BLaER1 treated with 17β-estradiol and CSF1 and Interleukin-3, amounts not matched to agents 10 nM and 100 nM (cell line): Measurements from ENCODE around the gene MED12.
A peak's percentile ranks its signal among the peaks of the same experiment; 100 is the strongest.

ENCODE experiments used
- H3K27ac ChIP-seq, 11 experiments: shearing (Covaris generic); formaldehyde crosslinking; 2 replicates each; pipeline ENCODE4 v1.8.1; 2022
- H3K27me3 ChIP-seq, 11 experiments: shearing (Covaris generic); formaldehyde crosslinking; 2 replicates each; pipeline ENCODE4 v1.8.1; 2022
- H3K36me3 ChIP-seq, 11 experiments: shearing (Covaris generic); formaldehyde crosslinking; 2 replicates each; pipeline ENCODE4 v1.8.1; 2022
- H3K4me1 ChIP-seq, 10 experiments: shearing (Covaris generic); formaldehyde crosslinking; 2 replicates each; pipeline ENCODE4 v1.8.1; 2022
- H3K4me2 ChIP-seq, 11 experiments: shearing (Covaris generic); formaldehyde crosslinking; 2 replicates each; pipeline ENCODE4 v1.8.1; 2022
- H3K4me3 ChIP-seq, 10 experiments: shearing (Covaris generic); formaldehyde crosslinking; 2 replicates each; pipeline ENCODE4 v1.8.1; 2022
- H3K9ac ChIP-seq, 11 experiments: shearing (Covaris generic); formaldehyde crosslinking; 2 replicates each; pipeline ENCODE4 v1.8.1; 2022
- H3K9me3 ChIP-seq, 11 experiments: shearing (Covaris generic); formaldehyde crosslinking; replicated peaks in 1 of 11; 2 replicates each; pipeline ENCODE4 v1.8.1; 2022
- H4K20me1 ChIP-seq, 11 experiments: shearing (Covaris generic); formaldehyde crosslinking; 2 replicates each; pipeline ENCODE4 v1.8.1; 2022
- Cebpa-rat ChIP-seq, 11 experiments: shearing (Covaris generic); IDR thresholded peaks; 2 replicates each; pipeline ENCODE4 v1.8.1; 2022

MED12 gene

DNA sequence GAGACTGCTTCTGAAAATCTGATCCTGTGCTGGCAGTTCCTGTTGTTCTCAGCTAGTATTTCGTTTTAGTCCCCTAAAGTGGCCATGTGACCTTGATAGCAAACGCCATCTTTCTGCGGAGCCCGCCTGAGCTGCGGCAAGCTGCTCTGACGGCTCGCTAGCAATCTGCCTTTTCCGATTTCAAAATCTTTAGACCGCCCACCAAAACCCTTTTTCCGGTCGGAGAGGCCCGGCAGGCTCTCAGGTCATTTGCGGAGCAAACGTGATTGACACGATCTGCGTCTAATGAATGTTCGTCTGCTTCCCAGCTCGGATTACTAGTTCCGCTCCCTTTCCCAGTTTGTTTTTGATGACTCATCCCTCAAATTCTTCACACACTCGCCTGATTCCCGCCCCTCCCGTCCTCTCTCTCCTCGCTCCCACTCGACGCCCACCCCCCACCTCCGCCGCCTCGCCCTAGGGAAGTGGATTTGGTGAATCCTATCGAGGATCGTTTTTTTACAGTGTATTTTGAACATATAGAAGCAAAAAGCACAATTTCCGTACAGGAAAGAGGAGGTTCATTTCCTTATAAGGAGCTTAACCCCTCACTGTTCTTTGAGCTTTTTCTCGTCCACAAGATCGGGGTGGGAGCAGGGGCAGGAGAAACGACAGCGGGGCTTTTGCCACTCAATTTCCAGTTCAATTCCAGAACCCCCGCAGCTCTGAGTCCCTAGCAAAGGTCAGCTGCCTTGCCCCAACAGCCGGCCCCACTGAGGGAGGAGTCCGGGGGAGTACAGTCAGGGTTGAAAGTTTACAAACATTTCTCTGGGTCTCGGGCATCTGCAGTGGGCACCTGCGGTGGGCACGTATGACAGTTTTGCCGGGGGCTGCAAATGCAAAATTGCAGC is 63.8 kb downstream of the MED12 start:
- no peaks in the 10 kb centered on the region for H3K9me3 ChIP-seq
- H3K9ac ChIP-seq: peak overlapping the region; percentile 75 to 87 (median 83)
- H3K27me3 ChIP-seq: peaks cover 51 to 94% (median 82%) of the 10 kb centered on the region in 11 experiments
- H4K20me1 ChIP-seq: peaks cover 0 to 6% (median 0%) of the 10 kb centered on the region in 11 experiments; a peak in 5 of 22 replicates
- H3K4me1 ChIP-seq: peaks cover 9 to 31% (median 21%) of the 10 kb centered on the region in 10 experiments; a peak in 19 of 20 replicates
- peak in 6 of 11 experiments; percentile 25 to 80 (median 42); a peak in 6 of 22 replicates for TF ChIP-seq Cebpa-rat (IDR thresholded peaks at IDR 0.05)
- peaks cover 0 to 9% (median 0%) of the 10 kb centered on the region in 11 experiments; a peak in 2 of 22 replicates for H3K36me3 ChIP-seq
- H3K27ac ChIP-seq: peak overlapping the region; percentile 86 to 94 (median 90)
- H3K4me3 ChIP-seq: peak overlapping the region; percentile 41 to 63 (median 47)
- H3K4me2 ChIP-seq: peak overlapping the region; percentile 62 to 85 (median 74)

DNA sequence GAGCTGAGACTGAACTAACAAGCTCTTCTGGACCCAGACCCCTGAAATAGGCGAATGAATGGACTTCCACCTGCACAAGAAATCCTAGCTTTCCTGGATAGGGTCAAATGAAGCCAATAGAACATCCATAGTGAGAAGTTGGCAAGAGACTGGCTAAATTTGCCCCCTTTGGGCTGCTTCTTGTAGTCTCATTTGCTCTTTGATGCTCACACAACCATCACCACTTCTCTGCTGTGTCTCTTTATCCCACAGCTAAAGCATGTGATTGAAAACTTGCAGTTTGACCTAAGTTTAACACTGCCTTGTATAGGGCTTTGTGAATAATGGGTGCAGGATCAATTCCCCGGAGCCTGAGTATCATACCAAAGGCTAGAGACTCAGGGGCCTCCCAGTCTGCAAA is 64.5 kb downstream of the MED12 start:
- Histone ChIP-seq H3K9me3 (no peaks in the 10 kb centered on the region), H3K9ac (peak overlapping the region; percentile 75 to 87 (median 83); a peak in 20 of 22 replicates), H3K4me3 (peak overlapping the region in 9 of 10 experiments; percentile 33 to 50 (median 43); a peak in 14 of 20 replicates), H3K27ac (peak overlapping the region; percentile 86 to 94 (median 90); a peak in 21 of 22 replicates), H3K36me3 (peaks cover 0 to 3% (median 0%) of the 10 kb centered on the region in 11 experiments; a peak in 1 of 22 replicates), H3K4me1 (peaks cover 9 to 31% (median 21%) of the 10 kb centered on the region in 10 experiments; a peak in 19 of 20 replicates), H3K27me3 (peaks cover 44 to 90% (median 78%) of the 10 kb centered on the region in 11 experiments), H3K4me2 (peak overlapping the region; percentile 62 to 85 (median 73)), H4K20me1 (peaks cover 0 to 4% (median 0%) of the 10 kb centered on the region in 11 experiments; a peak in 5 of 22 replicates)
- no peak for TF ChIP-seq Cebpa-rat (IDR thresholded peaks at IDR 0.05)

DNA sequence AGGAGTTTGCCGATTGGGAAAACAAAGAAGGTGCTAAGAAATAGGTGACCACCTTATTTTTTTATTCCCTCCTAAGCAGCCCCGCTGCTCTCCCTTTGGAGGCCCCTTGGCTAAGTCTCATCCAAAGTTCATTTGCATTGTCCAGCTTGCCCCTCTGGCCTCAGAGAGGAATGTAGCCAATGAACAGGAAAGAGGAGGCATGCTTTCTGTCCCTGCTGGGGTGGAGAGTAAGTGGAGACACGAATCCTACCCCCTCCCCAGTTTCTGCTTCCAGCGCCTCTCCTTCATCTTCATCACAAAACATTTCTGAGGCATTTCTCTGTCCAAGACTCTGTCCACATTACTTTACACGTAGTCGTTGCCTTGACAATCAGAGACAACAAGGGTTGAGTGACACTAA is 64.9 kb downstream of the MED12 start:
- no peak overlapping the region for H3K4me3 ChIP-seq
- no peak for TF ChIP-seq Cebpa-rat (IDR thresholded peaks at IDR 0.05)
- no peak overlapping the region for H3K9ac ChIP-seq
- peaks cover 40 to 90% (median 73%) of the 10 kb centered on the region in 11 experiments for H3K27me3 ChIP-seq
- H3K27ac ChIP-seq: no peak overlapping the region; a peak in 2 of 22 replicates
- H3K36me3 ChIP-seq: peaks cover 0 to 3% (median 0%) of the 10 kb centered on the region in 11 experiments; a peak in 1 of 22 replicates
- H3K9me3 ChIP-seq: no peaks in the 10 kb centered on the region
- peak overlapping the region in 10 of 11 experiments; percentile 62 to 85 (median 72); a peak in 9 of 22 replicates for H3K4me2 ChIP-seq
- H4K20me1 ChIP-seq: peaks cover 0 to 4% (median 0%) of the 10 kb centered on the region in 11 experiments; a peak in 5 of 22 replicates
- H3K4me1 ChIP-seq: peaks cover 9 to 31% (median 21%) of the 10 kb centered on the region in 10 experiments; a peak in 19 of 20 replicates

DNA sequence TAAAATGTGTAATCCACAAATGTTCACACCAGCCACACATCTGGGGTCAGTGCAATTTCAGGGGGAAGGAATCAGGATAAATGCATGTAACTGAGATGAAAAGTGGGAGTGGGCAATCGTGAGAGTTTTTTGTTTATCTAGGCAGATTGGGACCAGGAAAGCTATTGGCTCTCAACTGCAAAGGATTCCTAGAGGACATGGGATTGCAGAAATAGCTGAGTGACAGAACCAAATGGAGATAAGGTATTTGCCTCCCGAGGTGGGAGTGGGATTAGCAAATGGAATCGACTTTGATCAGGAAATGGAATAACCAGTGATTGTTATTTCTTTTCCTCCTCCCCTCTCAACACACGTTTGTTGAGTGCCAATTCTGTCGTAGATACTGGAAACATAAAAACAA is 65.7 kb downstream of the MED12 start:
- Histone ChIP-seq H3K9ac (no peak overlapping the region), H3K9me3 (no peaks in the 10 kb centered on the region), H3K4me3 (no peak overlapping the region), H3K4me2 (no peak overlapping the region), H3K27me3 (peaks cover 39 to 93% (median 71%) of the 10 kb centered on the region in 11 experiments), H3K27ac (no peak overlapping the region), H3K36me3 (peaks cover 0 to 3% (median 0%) of the 10 kb centered on the region in 11 experiments; a peak in 1 of 22 replicates), H3K4me1 (peaks cover 9 to 31% (median 21%) of the 10 kb centered on the region in 10 experiments; a peak in 19 of 20 replicates), H4K20me1 (peaks cover 0 to 4% (median 0%) of the 10 kb centered on the region in 11 experiments; a peak in 5 of 22 replicates)
- TF ChIP-seq Cebpa-rat (IDR thresholded peaks at IDR 0.05): no peak

GRCh38 chrX:71184803-71185495 is 66.6 kb downstream of the MED12 start:
- H3K9ac ChIP-seq: no peak overlapping the region
- H4K20me1 ChIP-seq: peaks cover 0 to 4% (median 0%) of the 10 kb centered on the region in 11 experiments; a peak in 3 of 22 replicates
- H3K27ac ChIP-seq: no peak overlapping the region
- H3K4me3 ChIP-seq: no peak overlapping the region
- H3K27me3 ChIP-seq: peaks cover 31 to 87% (median 63%) of the 10 kb centered on the region in 11 experiments
- H3K36me3 ChIP-seq: peaks cover 0 to 3% (median 0%) of the 10 kb centered on the region in 11 experiments; a peak in 1 of 22 replicates
- H3K9me3 ChIP-seq: no peaks in the 10 kb centered on the region
- H3K4me2 ChIP-seq: no peak overlapping the region
- peaks cover 9 to 27% (median 21%) of the 10 kb centered on the region in 10 experiments; a peak in 19 of 20 replicates for H3K4me1 ChIP-seq
- no peak for TF ChIP-seq Cebpa-rat (IDR thresholded peaks at IDR 0.05)

DNA sequence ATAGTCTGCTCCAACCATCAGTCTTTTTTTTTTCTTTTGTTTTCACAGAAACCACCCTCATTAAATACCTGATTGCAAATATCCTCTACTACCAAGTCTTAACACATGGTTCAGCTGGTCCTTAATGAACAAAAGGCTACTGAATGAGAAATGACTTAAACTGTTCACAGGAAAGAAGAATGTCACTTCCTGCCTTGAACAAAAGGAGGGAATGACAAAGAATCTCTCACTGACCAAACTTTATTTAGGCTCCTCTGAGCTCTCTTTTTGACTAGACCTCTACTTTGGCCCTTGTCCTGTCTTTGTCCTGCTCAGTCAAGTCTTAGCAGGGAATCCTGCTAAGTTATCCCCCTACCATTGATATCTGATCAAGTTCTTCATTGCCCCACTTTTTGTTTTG is 72.9 kb downstream of the MED12 start:
- peaks cover 0 to 19% (median 5%) of the 10 kb centered on the region in 10 experiments; a peak in 12 of 20 replicates for H3K4me1 ChIP-seq
- no peak overlapping the region for H3K4me3 ChIP-seq
- peak overlapping the region in 2 of 11 experiments; percentile 11 to 31; a peak in 3 of 22 replicates for H3K4me2 ChIP-seq
- H3K27ac ChIP-seq: no peak overlapping the region
- no peaks in the 10 kb centered on the region for H3K9me3 ChIP-seq
- no peaks in the 10 kb centered on the region for H4K20me1 ChIP-seq
- no peak overlapping the region for H3K9ac ChIP-seq
- H3K36me3 ChIP-seq: no peaks in the 10 kb centered on the region
- H3K27me3 ChIP-seq: peaks cover 22 to 75% (median 43%) of the 10 kb centered on the region in 11 experiments; a peak in 21 of 22 replicates
- TF ChIP-seq Cebpa-rat (IDR thresholded peaks at IDR 0.05): no peak
